Esophagus squamous epithelium (tissue), 4 donors: ENCODE data around the gene VGLL4.

Source experiments
- CTCF ChIP-seq, 6 experiments: fragments of 450-650 bp in 4 of 6; fragments of 200-600 bp in 2 of 6; sonication (generic) in 2 of 6; IDR thresholded peaks; one replicate each; pipeline ENCODE4 v1.5.1; 2016 to 2019; ENCODE audit warnings: antibody characterized with exemption in 6 of 6, mild to moderate bottlenecking in 4 of 6, moderate library complexity in 4 of 6
- POLR2A ChIP-seq, 4 donors: fragments of 450-650 bp; IDR thresholded peaks; one replicate each; pipeline ENCODE4 v1.6.1; 2017; ENCODE audit warnings: antibody characterized with exemption in 4 of 4, mild to moderate bottlenecking in 4 of 4, moderate library complexity in 3 of 4

- TF ChIP-seq CTCF (IDR thresholded peaks at IDR 0.05) (no peak), POLR2A (IDR thresholded peaks at IDR 0.05) (no peak)
Observed at GRCh38 chr3:11566916-11567315, 76.8 kb downstream of the VGLL4 start.
